Muscle of arm (tissue), 14 donors: ENCODE data around the gene NFILZ. TPM values are rescaled to one million over a fixed set of nuclear protein-coding genes. Genes with fewer than 3 reads are reported as not detected.

Source experiments
- DNase-seq: peaks from one replicate; pipeline ENCODE4 v3.0.0-alpha.2; 2013
- long read RNA-seq, 11 donors: transcript quantifications; one replicate each; lab custom pipeline, GENCODE V29; 2026
- polyA plus RNA-seq, 12 donors: library from polyadenylated mRNA; unstranded; fragments of 120-200 nt; gene quantifications; one replicate each; pipeline ENCODE4 v1.2.1, GENCODE V29; 2013; ENCODE audit not compliant: insufficient read length in 12 of 12

Gene NFILZ
- not detected for polyA plus RNA-seq
- long read RNA-seq, donor 1, result 0 reads
- long read RNA-seq, donor 2, result 0 reads
- long read RNA-seq, donor 3, result 0 reads
- long read RNA-seq, donor 4, result 0 reads
- long read RNA-seq, donor 5, result 0 reads
- long read RNA-seq, donor 6, result 0 reads
- long read RNA-seq, donor 7, result 0 reads
- long read RNA-seq, donor 8, result 0 reads
- long read RNA-seq, donor 9, result 0 reads
- long read RNA-seq, donor 10, result 0 reads
- long read RNA-seq, donor 11, result 0 reads

GRCh38 chr19:8629996-8630683 is at the start of gene NFILZ:
Gene NFILZ, plus strand, starts transcription at chr19:8630633. Its CDS starts 46,133 bp downstream, at chr19:8676766.
- DNase-seq, result no peak

- peak; percentile 86 for DNase-seq
These were observed 49.6 kb upstream of the NFILZ start for GRCh38 chr19:8580710-8581281.

GRCh38 chr19:8584965-8585893 is 45.2 kb upstream of the NFILZ start:
- no peak for DNase-seq

- DNase-seq, result no peak
These were observed 44.3 kb upstream of the NFILZ start for GRCh38 chr19:8585894-8586750.

- DNase-seq, result no peak
These were observed 41.2 kb upstream of the NFILZ start for GRCh38 chr19:8589177-8589714.

GRCh38 chr19:8592231-8593009 is 38.0 kb upstream of the NFILZ start:
- peak; percentile 93 for DNase-seq

GRCh38 chr19:8593931-8594330 is 36.5 kb upstream of the NFILZ start:
- DNase-seq, result no peak

- no peak for DNase-seq
These were observed 34.8 kb upstream of the NFILZ start for GRCh38 chr19:8595651-8596050.

GRCh38 chr19:8596168-8596567 is 34.3 kb upstream of the NFILZ start:
- no peak for DNase-seq

- no peak for DNase-seq
These were observed 30.4 kb upstream of the NFILZ start for GRCh38 chr19:8600064-8600463.

- DNase-seq, result no peak
These were observed 29.6 kb upstream of the NFILZ start for GRCh38 chr19:8600816-8601215.

- DNase-seq, result no peak
These were observed 28.6 kb upstream of the NFILZ start for GRCh38 chr19:8601796-8602195.

GRCh38 chr19:8605514-8605913 is 24.9 kb upstream of the NFILZ start:
- DNase-seq, result no peak

- no peak for DNase-seq
These were observed 23.0 kb upstream of the NFILZ start for GRCh38 chr19:8607386-8607785.

GRCh38 chr19:8608941-8609278 is 21.5 kb upstream of the NFILZ start:
- no peak for DNase-seq

- peak; percentile 60 for DNase-seq
These were observed 21.0 kb upstream of the NFILZ start for GRCh38 chr19:8609279-8610040.

GRCh38 chr19:8610041-8610935 is 20.1 kb upstream of the NFILZ start, which contains the start of gene ADAMTS10:
Gene ADAMTS10, minus strand, starts transcription at chr19:8610715. Its CDS starts 5,005 bp downstream, at chr19:8605710.
- DNase-seq, result peak; percentile 51

GRCh38 chr19:8610936-8611300 is 19.5 kb upstream of the NFILZ start:
- no peak for DNase-seq
